GM23338 (cell line): ENCODE results near the gene RNU5B-1.

Experiments
- CREB1 ChIP-seq: fragments of 250-450 bp; sonication (Bioruptor Pico); IDR thresholded peaks from 2 replicates; pipeline ENCODE4 v1.5.0; 2020; ENCODE audit warnings: low read depth, mild to moderate bottlenecking, moderate library complexity
- CTCF ChIP-seq, 2 experiments: fragments of 200-600 bp in 1 of 2; sonication (generic) in 1 of 2; conservative IDR thresholded peaks; 2 replicates each; pipeline versions ENCODE4 v1.5.1 to v1.6.1; 2016 to 2017; ENCODE audit warnings: antibody characterized with exemption in 2 of 2, low read depth in 2 of 2, mild to moderate bottlenecking in 2 of 2, moderate library complexity in 1 of 2
- EZH2 ChIP-seq: fragments of 200-600 bp; sonication (generic); IDR thresholded peaks from one replicate; pipeline ENCODE4 v1.8.0; 2017; ENCODE audit warnings: antibody characterized with exemption, mild to moderate bottlenecking, low read depth; ENCODE audit not compliant: unreplicated experiment
- EZH2phosphoT487 ChIP-seq: fragments of 200-600 bp; sonication (generic); IDR thresholded peaks from one replicate; pipeline ENCODE4 v1.8.1; 2018; ENCODE audit warnings: antibody characterized with exemption; ENCODE audit not compliant: unreplicated experiment
- JUNB ChIP-seq: IDR thresholded peaks from one replicate; pipeline ENCODE4 v1.6.1; 2016; ENCODE audit warnings: antibody characterized with exemption; ENCODE audit not compliant: unreplicated experiment
- POLR2AphosphoS5 ChIP-seq: IDR thresholded peaks from 2 replicates; pipeline ENCODE4 v1.6.1; 2016; ENCODE audit warnings: antibody characterized with exemption, low read depth
- REST ChIP-seq: IDR thresholded peaks from one replicate; pipeline ENCODE4 v1.6.1; 2018; ENCODE audit warnings: antibody characterized with exemption; ENCODE audit not compliant: unreplicated experiment
- STAT1 ChIP-seq: IDR thresholded peaks from one replicate; pipeline ENCODE4 v1.6.1; 2016; ENCODE audit warnings: antibody characterized with exemption; ENCODE audit not compliant: unreplicated experiment
- ZNF331 ChIP-seq: fragments of 250-450 bp; sonication (Bioruptor Pico); IDR thresholded peaks from 2 replicates; pipeline ENCODE4 v1.5.0; 2020; ENCODE audit warnings: low read depth, mild to moderate bottlenecking, moderate library complexity
- ZNF462 ChIP-seq: fragments of 250-450 bp; sonication (Bioruptor Pico); IDR thresholded peaks from 2 replicates; pipeline ENCODE4 v1.5.0; 2020; ENCODE audit warnings: mild to moderate bottlenecking, moderate library complexity

GRCh38 chr15:65329984-65330735 lies 25.7 kb downstream of the RNU5B-1 start:
- TF ChIP-seq REST (no peak), EZH2phosphoT487 (no peak), JUNB (no peak), CTCF (conservative IDR thresholded peaks at IDR 0.05; ENCODE audit: low read depth in 2 of 2) (peak in 1 of 2 experiments; percentile 41; a peak in 2 of 4 replicates), EZH2 (no peak), CREB1 (CRISPR knock-in tag) (no peak), POLR2AphosphoS5 (no peak), STAT1 (no peak), ZNF331 (CRISPR knock-in tag) (no peak), ZNF462 (no peak)
